Endothelial cell of umbilical vein (primary cell): ENCODE measurements around the gene REM2.
A peak's percentile ranks its signal among the peaks of the same experiment; 100 is the strongest.

ENCODE experiments used
- EZH2 ChIP-seq: IDR thresholded peaks from 2 replicates; pipeline ENCODE4 v1.6.1; 2012; ENCODE audit warnings: borderline replicate concordance, low read depth, mild to moderate bottlenecking, moderate library complexity, low read length, inconsistent platforms; ENCODE audit not compliant: severe bottlenecking
- GATA2 ChIP-seq: IDR thresholded peaks from 2 replicates; pipeline ENCODE4 v1.7.0; 2011; ENCODE audit warnings: low read depth, mild to moderate bottlenecking, moderate library complexity, mixed read lengths, low read length; ENCODE audit not compliant: insufficient read length, insufficient read depth
- POLR2A ChIP-seq: IDR thresholded peaks from 2 replicates; pipeline ENCODE4 v1.6.1; 2012; ENCODE audit warnings: low read depth, mild to moderate bottlenecking, control low read depth, low read length
- TF ChIP-seq, protein P1 (sequence below), 2 donors: IDR thresholded peaks; 1 replicate in 1 of 2; 2 replicates in 1 of 2; pipeline ENCODE4 v1.5.1; 2011; ENCODE audit warnings: low read length in 2 of 2, mild to moderate bottlenecking in 2 of 2, moderate library complexity in 2 of 2, control low read depth in 1 of 2, inconsistent platforms in 1 of 2, low read depth in 1 of 2; ENCODE audit not compliant: insufficient read depth in 1 of 2; ENCODE audit errors: extremely low read depth in 1 of 2

DNA sequence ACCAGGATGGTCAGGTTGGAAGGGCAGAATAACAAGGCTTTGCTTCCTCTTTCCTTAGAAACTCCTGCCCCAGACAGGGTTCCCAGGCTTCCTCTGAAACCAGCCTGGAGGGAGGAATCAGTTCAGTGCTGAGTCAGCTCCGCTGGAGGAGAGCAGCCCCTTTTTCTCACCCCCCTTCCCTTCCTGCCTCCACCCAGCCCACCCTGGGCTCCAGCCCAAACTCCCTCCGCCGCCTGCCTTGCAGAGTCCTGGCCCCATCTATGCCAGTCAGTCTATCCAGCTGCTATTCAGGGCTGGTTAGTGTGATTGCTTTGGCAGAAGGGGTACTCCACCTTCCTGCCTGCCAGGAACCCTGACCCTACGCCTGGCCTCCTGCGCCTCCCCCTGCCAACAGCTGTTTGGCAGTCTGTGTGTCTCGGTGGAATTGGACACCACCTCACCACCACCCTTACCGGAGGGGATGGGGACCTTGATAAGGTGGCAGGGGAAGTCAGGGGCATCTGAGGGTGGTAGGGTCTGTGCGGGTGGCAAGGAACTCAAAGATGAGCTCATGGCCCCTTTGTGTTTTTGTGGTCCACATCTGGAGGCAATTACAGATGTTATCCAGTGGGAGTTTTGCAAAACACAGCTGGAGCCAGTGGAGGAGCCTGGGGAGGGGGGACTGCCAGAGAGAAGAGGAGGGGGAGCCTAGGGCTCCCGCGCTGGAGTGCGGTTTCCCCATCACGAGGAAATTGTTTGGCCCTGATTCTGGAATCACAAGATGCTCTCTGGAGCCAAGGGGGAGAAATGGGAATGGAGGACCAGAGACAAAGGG, 34.5 kb upstream of the REM2 start:
- TF ChIP-seq EZH2 (no peak), POLR2A (no peak), GATA2 (peak; percentile 73)
- TF ChIP-seq, protein P1, sequence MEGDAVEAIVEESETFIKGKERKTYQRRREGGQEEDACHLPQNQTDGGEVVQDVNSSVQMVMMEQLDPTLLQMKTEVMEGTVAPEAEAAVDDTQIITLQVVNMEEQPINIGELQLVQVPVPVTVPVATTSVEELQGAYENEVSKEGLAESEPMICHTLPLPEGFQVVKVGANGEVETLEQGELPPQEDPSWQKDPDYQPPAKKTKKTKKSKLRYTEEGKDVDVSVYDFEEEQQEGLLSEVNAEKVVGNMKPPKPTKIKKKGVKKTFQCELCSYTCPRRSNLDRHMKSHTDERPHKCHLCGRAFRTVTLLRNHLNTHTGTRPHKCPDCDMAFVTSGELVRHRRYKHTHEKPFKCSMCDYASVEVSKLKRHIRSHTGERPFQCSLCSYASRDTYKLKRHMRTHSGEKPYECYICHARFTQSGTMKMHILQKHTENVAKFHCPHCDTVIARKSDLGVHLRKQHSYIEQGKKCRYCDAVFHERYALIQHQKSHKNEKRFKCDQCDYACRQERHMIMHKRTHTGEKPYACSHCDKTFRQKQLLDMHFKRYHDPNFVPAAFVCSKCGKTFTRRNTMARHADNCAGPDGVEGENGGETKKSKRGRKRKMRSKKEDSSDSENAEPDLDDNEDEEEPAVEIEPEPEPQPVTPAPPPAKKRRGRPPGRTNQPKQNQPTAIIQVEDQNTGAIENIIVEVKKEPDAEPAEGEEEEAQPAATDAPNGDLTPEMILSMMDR (IDR thresholded peaks at IDR 0.05; ENCODE audit: extremely low read depth in 1 of 2, insufficient read depth in 1 of 2, low read depth in 1 of 2, low read length in 2 of 2), result no peak
